PFSK-1 (cell line): ENCODE results near the gene STARD13.

ENCODE experiments used
- FOXP2 ChIP-seq: optimal IDR thresholded peaks from 2 replicates; pipeline ENCODE3; 2011; ENCODE audit warnings: borderline replicate concordance, control low read depth, inconsistent platforms; ENCODE audit not compliant: insufficient read depth; ENCODE audit errors: extremely low read length, extremely low read depth
- POLR2AphosphoS5 ChIP-seq: IDR thresholded peaks from 2 replicates; pipeline ENCODE4 v1.6.1; 2012; ENCODE audit warnings: low read depth, mild to moderate bottlenecking, control low read depth, low read length, moderate library complexity
- REST ChIP-seq, 2 experiments: IDR thresholded peaks; 2 replicates each; pipeline versions ENCODE4 v1.6.1 to v1.8.0; 2011 to 2012; ENCODE audit warnings: low read depth in 2 of 2, low read length in 2 of 2, control low read depth in 1 of 2, inconsistent platforms in 1 of 2, mild to moderate bottlenecking in 1 of 2, moderate library complexity in 1 of 2; ENCODE audit not compliant: insufficient read depth in 1 of 2
- SIN3A ChIP-seq: IDR thresholded peaks from 2 replicates; pipeline ENCODE4 v1.6.1; 2012; ENCODE audit warnings: mild to moderate bottlenecking, low read length, moderate library complexity, borderline replicate concordance; ENCODE audit not compliant: insufficient read depth
- TAF1 ChIP-seq: IDR thresholded peaks from 2 replicates; pipeline ENCODE4 v1.6.1; 2012; ENCODE audit warnings: low read length, control low read depth, borderline replicate concordance; ENCODE audit not compliant: insufficient read depth

- TF ChIP-seq TAF1 (no peak), POLR2AphosphoS5 (no peak), REST (IDR thresholded peaks at IDR 0.05; ENCODE audit: insufficient read depth in 1 of 2, low read depth in 2 of 2, low read length in 2 of 2) (no peak), SIN3A (no peak), FOXP2 (no peak)
Measured at GRCh38 chr13:33189470-33189869, 96.1 kb downstream of the STARD13 start.
